Breast epithelium (tissue), 4 donors: Measurements from ENCODE around the gene LNPK. TPM values are rescaled to one million over a fixed set of nuclear protein-coding genes. Genes with fewer than 3 reads are reported as not detected.

ENCODE experiments used
- DNase-seq, 2 donors: peaks; one replicate each; pipeline ENCODE4 v3.0.0-alpha.2; 2019; ENCODE audit warnings: low spot score in 2 of 2
- H3K27ac ChIP-seq, 2 donors: fragments of 200-600 bp; sonication (generic) in 1 of 2; one replicate each; pipeline ENCODE4 v1.5.1; 2016 to 2019; ENCODE audit warnings: mild to moderate bottlenecking in 1 of 2
- H3K27me3 ChIP-seq, 2 donors: fragments of 200-600 bp; sonication (generic) in 1 of 2; one replicate each; pipeline versions ENCODE4 v1.5.1 to v1.6.0; 2017 to 2019; ENCODE audit warnings: control low read depth in 1 of 2, mild to moderate bottlenecking in 1 of 2
- H3K36me3 ChIP-seq: fragments of 200-600 bp; one replicate; pipeline ENCODE4 v1.5.1; 2019
- H3K4me1 ChIP-seq, 2 donors: fragments of 200-600 bp; sonication (generic); one replicate each; pipeline ENCODE4 v1.5.1; 2016 to 2019; ENCODE audit warnings: control low read depth in 1 of 2
- H3K4me3 ChIP-seq, 3 donors: fragments of 200-600 bp; sonication (generic); 1 replicate in 2 of 3; 2 replicates in 1 of 3; pipeline ENCODE4 v1.5.1; 2016 to 2019; ENCODE audit warnings: mild to moderate bottlenecking in 3 of 3, moderate library complexity in 2 of 3
- H3K9me3 ChIP-seq, 2 donors: fragments of 200-600 bp; sonication (generic) in 1 of 2; one replicate each; pipeline ENCODE4 v1.5.1; 2016 to 2019; ENCODE audit warnings: control low read depth in 1 of 2
- POLR2A ChIP-seq: fragments of 450-650 bp; IDR thresholded peaks from one replicate; pipeline ENCODE4 v1.6.1; 2016; ENCODE audit warnings: antibody characterized with exemption, mild to moderate bottlenecking, moderate library complexity
- POLR2AphosphoS5 ChIP-seq, 3 donors: sonication (generic); formaldehyde crosslinking; IDR thresholded peaks; one replicate each; pipeline ENCODE4 v1.6.1; 2017; ENCODE audit warnings: antibody characterized with exemption in 3 of 3
- intact Hi-C: fragments of 100-400 bp; cut with DNase I; formaldehyde crosslinking; loops from one replicate; pipeline ENCODE4 v1.15.1; 2023; ENCODE audit warnings: low total_unique reads
- total RNA-seq, 3 donors: library from RNA; depleted of rRNA; stranded (reverse); fragments of >200 nt; gene quantifications; one replicate each; pipeline ENCODE4 v1.1.0, GENCODE V29; 2016
- TF ChIP-seq, protein P1 (sequence below), 3 donors: fragments of 450-650 bp; IDR thresholded peaks; one replicate each; pipeline ENCODE4 v1.5.1; 2016 to 2017; ENCODE audit warnings: antibody characterized with exemption in 3 of 3, mild to moderate bottlenecking in 3 of 3, moderate library complexity in 3 of 3

Gene LNPK
- total RNA-seq, 3 donors from 2014 or later = 20.0 to 30.3 (median 23.8) TPM

DNA sequence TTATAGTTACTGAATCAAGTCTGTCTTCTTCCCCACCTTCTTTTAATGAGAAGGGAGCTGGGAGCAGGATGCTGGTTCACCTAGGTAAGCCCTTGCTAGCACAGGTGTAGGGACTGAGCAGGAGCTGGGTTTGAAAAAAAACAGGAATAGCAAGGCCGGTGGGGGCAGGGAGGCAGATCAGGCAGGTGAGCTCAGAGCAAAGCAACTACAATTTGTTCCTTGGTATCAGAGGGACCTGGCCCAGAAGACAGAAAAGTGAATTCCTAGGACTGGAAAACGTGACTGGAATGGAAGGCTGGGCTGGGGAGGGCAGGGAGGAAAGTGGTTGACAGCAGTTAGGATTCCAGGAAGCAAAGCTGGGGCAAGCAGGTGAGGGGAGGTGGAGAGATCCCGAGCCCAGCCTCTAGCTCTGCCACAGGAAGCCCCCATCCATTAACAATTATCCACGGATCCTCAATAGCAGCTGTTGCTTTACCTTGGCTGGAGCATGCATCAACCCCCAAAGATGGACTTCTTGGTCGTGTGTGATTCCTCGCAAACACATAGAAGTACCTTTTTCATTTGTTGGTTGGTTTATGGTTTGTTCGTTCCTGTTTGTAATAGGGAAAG is 118.4 kb downstream of the LNPK start:
- no peak overlapping the region for H3K4me3 ChIP-seq
- no peaks in the 10 kb centered on the region for H3K36me3 ChIP-seq
- no peak for DNase-seq
- intact Hi-C loops = no loop called here
- H3K4me1 ChIP-seq = no peaks in the 10 kb centered on the region
- TF ChIP-seq, protein P1, sequence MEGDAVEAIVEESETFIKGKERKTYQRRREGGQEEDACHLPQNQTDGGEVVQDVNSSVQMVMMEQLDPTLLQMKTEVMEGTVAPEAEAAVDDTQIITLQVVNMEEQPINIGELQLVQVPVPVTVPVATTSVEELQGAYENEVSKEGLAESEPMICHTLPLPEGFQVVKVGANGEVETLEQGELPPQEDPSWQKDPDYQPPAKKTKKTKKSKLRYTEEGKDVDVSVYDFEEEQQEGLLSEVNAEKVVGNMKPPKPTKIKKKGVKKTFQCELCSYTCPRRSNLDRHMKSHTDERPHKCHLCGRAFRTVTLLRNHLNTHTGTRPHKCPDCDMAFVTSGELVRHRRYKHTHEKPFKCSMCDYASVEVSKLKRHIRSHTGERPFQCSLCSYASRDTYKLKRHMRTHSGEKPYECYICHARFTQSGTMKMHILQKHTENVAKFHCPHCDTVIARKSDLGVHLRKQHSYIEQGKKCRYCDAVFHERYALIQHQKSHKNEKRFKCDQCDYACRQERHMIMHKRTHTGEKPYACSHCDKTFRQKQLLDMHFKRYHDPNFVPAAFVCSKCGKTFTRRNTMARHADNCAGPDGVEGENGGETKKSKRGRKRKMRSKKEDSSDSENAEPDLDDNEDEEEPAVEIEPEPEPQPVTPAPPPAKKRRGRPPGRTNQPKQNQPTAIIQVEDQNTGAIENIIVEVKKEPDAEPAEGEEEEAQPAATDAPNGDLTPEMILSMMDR (IDR thresholded peaks at IDR 0.05) = no peak
- TF ChIP-seq POLR2AphosphoS5 (IDR thresholded peaks at IDR 0.05) (no peak), POLR2A (no peak)
- H3K9me3 ChIP-seq = no peaks in the 10 kb centered on the region
- no peak overlapping the region for H3K27ac ChIP-seq
- H3K27me3 ChIP-seq = peaks cover 0 to 4% of the 10 kb centered on the region in 2 donors

- H3K9me3 ChIP-seq = no peaks in the 10 kb centered on the region
- intact Hi-C loops = no loop called here
- TF ChIP-seq POLR2A = no peak
- TF ChIP-seq, protein P1 (IDR thresholded peaks at IDR 0.05) = no peak
- TF ChIP-seq POLR2AphosphoS5 (IDR thresholded peaks at IDR 0.05) = no peak
- no peak overlapping the region for H3K4me3 ChIP-seq
- H3K36me3 ChIP-seq = no peaks in the 10 kb centered on the region
- H3K4me1 ChIP-seq = no peaks in the 10 kb centered on the region
- no peak for DNase-seq
- no peak overlapping the region for H3K27ac ChIP-seq
- H3K27me3 ChIP-seq = peaks cover 0 to 4% of the 10 kb centered on the region in 2 donors
These were observed 122.4 kb downstream of the LNPK start for GRCh38 chr2:175879679-175880078.

DNA sequence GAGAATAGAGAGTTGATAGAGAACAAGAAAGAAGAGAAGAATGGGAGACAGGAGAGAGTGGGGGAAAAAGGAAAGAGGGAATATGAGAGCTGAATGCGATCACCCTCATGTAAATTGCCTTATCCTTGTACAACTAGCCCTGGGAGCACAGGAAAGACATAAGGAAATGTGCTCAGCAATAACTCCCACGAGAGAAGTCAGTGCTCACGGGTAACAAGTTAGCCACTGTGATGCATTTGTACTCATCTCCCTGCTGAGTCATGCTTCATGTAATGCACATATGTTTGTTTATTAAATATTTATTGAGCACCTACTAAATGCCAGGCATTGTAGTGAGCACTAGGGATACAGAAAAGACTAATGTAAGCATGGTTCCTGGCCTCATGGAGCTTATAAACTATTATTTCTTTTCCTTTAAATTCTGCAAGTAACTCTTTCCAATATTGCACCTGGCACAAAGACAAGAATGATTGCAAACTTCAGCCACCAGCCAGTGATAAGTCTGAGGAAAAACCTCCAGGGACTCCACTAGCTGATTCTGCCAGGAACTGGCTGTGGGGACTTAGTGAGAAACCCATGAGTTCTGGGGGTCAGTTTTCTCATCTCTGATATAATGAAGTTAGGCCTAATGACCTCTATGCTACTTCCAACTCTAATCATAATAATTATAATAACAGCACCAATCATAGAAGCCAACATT is 124.1 kb downstream of the LNPK start:
- intact Hi-C loops = no loop called here
- H3K4me3 ChIP-seq = no peak overlapping the region
- H3K27ac ChIP-seq = no peak overlapping the region
- no peaks in the 10 kb centered on the region for H3K4me1 ChIP-seq
- no peaks in the 10 kb centered on the region for H3K9me3 ChIP-seq
- TF ChIP-seq POLR2AphosphoS5 (IDR thresholded peaks at IDR 0.05) = no peak
- TF ChIP-seq, protein P1 (IDR thresholded peaks at IDR 0.05) = no peak
- no peak for TF ChIP-seq POLR2A
- DNase-seq = no peak
- H3K27me3 ChIP-seq = no peaks in the 10 kb centered on the region
- H3K36me3 ChIP-seq = no peaks in the 10 kb centered on the region

- Histone ChIP-seq H3K36me3 (no peaks in the 10 kb centered on the region), H3K4me1 (no peaks in the 10 kb centered on the region), H3K4me3 (no peak overlapping the region), H3K9me3 (no peaks in the 10 kb centered on the region), H3K27me3 (no peaks in the 10 kb centered on the region), H3K27ac (no peak overlapping the region)
- intact Hi-C loops = no loop called here
- no peak for TF ChIP-seq POLR2A
- TF ChIP-seq, protein P1 (IDR thresholded peaks at IDR 0.05) = no peak
- no peak for DNase-seq
These were observed 127.8 kb downstream of the LNPK start for GRCh38 chr2:175874291-175874690.

Other genes with a start within 250 kb of the LNPK start
- gene EVX2, start 81.7 kb upstream of the LNPK start, total RNA-seq = not detected
- gene HOXD13, start 90.5 kb upstream of the LNPK start, total RNA-seq = not detected
- not detected for gene HOXD12, start 97.5 kb upstream of the LNPK start, total RNA-seq
- under 1 TPM in 1 of 3 donors, not detected in 2; 0.66 TPM for gene HOXD11, start 105.0 kb upstream of the LNPK start, total RNA-seq
- 1 to 10 TPM in 2 of 3 donors, not detected in 1; 1.6 to 5.2 TPM for gene HOXD10, start 114.5 kb upstream of the LNPK start, total RNA-seq
- 10 to 100 TPM in 1 of 3 donors, 1 to 10 TPM in 2; 2.4 to 17.0 (median 2.8) TPM for gene HOXD9, start 120.5 kb upstream of the LNPK start, total RNA-seq
- 10 to 100 TPM; 10.5 to 36.1 (median 13.8) TPM for gene HOXD8, start 127.4 kb upstream of the LNPK start, total RNA-seq
- gene HOXD4, start 149.3 kb upstream of the LNPK start, total RNA-seq = 1 to 10 TPM; 1.9 to 5.8 (median 5.6) TPM
- 10 to 100 TPM in 1 of 3 donors, 1 to 10 TPM in 2; 4.2 to 14.4 (median 4.8) TPM for gene HOXD3, start 155.0 kb upstream of the LNPK start, total RNA-seq
- gene HOXD1, start 186.4 kb upstream of the LNPK start, total RNA-seq = 1 to 10 TPM in 1 of 3 donors, under 1 TPM in 2; 0.15 to 1.3 (median 0.64) TPM